Activated naive CD8-positive, alpha-beta T cell treated with anti-CD3 and anti-CD28 coated beads, Interleukin-2, amount 10 ng/mL, durations not matched to agents 7 days and 5 days (primary cell): ENCODE measurements around the gene CREB5. TPM values are rescaled to one million over a fixed set of nuclear protein-coding genes. Genes with fewer than 3 reads are reported as not detected.
"Not testable (repeated sequence)": the region's sequence is repeated elsewhere in the genome, so short reads cannot be mapped to it uniquely, and the experiment has no call there.

Experiments
- ATAC-seq: fragments of 150-1000 bp; cut with Tn5 transposase; one replicate; pipeline ENCODE4 v1.10.0; 2021; ENCODE audit warnings: low read depth, moderate library complexity
- POLR2A ChIA-PET: fragments of 350-600 bp; sonication (Branson Sonifier 250); formaldehyde crosslinking; loops from one replicate; lab custom pipeline; 2021; ENCODE audit warnings: antibody characterized with exemption; lab: Charles Lee
- DNase-seq: peaks from one replicate; pipeline ENCODE4 v3.0.0; 2021
- H3K27ac Mint-ChIP-seq: one replicate; pipeline ENCODE4 v1.8.0; 2022; ENCODE audit warnings: mild to moderate bottlenecking, mixed read lengths
- H3K27me3 Mint-ChIP-seq: one replicate; pipeline ENCODE4 v1.8.0; 2022; ENCODE audit warnings: mild to moderate bottlenecking, moderate library complexity, mixed read lengths
- H3K36me3 Mint-ChIP-seq: one replicate; pipeline ENCODE4 v1.8.0; 2021; ENCODE audit warnings: mild to moderate bottlenecking, mixed read lengths
- H3K4me1 Mint-ChIP-seq: one replicate; pipeline ENCODE4 v1.8.0; 2021; ENCODE audit warnings: mixed read lengths
- H3K4me3 Mint-ChIP-seq: one replicate; pipeline ENCODE4 v1.8.0; 2022; ENCODE audit warnings: mild to moderate bottlenecking, moderate library complexity, mixed read lengths
- H3K9me3 Mint-ChIP-seq: one replicate; pipeline ENCODE4 v1.8.0; 2021; ENCODE audit warnings: mixed read lengths
- total RNA-seq, 2 experiments: library from RNA; stranded (reverse); gene quantifications; one replicate each; pipeline ENCODE4 v1.2.3, GENCODE V29; 2021

Gene CREB5
- total RNA-seq, 2 experiments from 2014 or later: not detected

DNA sequence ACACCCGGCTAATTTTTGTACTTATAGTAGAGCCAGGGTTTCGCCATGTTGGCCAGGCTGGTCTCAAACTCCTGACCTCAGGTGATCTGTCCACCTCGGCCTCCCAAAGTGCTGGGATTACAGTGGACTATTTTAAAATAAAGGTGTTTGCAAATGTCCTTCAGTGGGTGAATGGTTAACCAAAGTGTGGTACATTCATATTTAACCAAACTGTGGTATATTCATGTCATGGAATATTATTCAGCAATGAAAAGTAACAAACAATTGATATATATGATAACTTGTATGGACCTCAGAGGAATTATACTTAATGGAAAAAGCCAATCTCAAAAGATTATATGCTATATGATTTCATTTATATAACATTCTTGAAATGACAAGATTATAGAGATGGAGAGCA is 190.0 kb downstream of the CREB5 start:
- H3K4me3 Mint-ChIP-seq: no peak overlapping the region
- H3K36me3 Mint-ChIP-seq: peaks cover 2% of the 10 kb centered on the region
- POLR2A ChIA-PET: no interaction called here
- peaks cover 3% of the 10 kb centered on the region for H3K9me3 Mint-ChIP-seq
- ATAC-seq (no peak), DNase-seq (no peak)
- H3K27me3 Mint-ChIP-seq: peaks cover 7% of the 10 kb centered on the region
- H3K27ac Mint-ChIP-seq: no peak overlapping the region
- peaks cover 4% of the 10 kb centered on the region for H3K4me1 Mint-ChIP-seq

DNA sequence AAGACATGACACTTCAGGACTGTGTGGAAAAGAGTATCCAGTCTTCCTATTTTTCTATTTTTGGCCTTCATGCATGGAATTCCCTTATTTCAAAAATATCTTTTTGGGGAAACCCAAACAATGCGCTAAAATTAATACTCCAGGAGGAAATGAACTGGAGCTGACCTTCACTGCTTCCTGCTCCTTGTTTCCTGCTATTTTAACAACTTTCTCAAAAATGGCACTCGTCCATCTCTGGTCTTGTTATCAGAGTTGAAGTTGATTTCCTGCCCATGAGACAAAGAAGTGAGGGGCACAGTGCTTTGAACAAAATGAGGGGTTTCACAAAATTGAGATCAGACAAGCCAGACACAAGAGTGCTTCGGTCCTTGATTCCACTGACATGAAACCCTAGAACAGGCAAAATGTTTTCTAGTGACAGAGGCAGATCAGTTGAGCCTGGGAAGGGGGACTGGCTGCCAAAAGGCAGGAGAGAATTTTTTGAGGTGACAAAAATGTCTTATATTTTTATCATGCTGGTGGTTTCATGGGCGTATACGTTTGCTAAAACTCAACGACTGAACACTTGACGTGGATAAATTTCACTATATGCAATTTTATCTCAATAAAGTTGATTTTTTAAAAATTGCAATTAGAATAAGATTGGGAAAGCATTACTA is 193.2 kb downstream of the CREB5 start:
- no peak for ATAC-seq
- POLR2A ChIA-PET: no interaction called here
- H3K9me3 Mint-ChIP-seq: peaks cover 3% of the 10 kb centered on the region

DNA sequence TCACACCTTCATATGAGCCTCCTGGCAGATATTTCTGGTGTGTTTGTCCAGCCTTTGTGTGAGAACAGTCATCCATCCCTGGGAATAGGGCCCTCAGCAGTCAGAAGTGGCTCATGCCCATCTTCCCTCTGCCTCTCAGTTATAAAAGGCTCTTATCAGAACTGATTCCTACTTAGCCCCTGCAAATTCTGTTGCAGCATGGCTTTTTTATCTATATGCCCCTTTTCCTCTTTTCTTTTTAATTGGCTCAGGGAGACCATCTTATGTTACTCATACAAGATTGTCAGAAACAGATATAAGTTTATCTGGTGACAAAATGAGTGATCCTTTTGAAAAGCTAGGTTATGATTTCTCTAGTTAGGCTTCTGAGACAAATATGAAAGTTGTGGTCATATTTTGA is 194.1 kb downstream of the CREB5 start:
- DNase-seq: no peak
- H3K4me1 Mint-ChIP-seq: peaks cover 5% of the 10 kb centered on the region
- H3K4me3 Mint-ChIP-seq: no peak overlapping the region
- POLR2A ChIA-PET: no interaction called here
- no peak overlapping the region for H3K27ac Mint-ChIP-seq
- no peaks in the 10 kb centered on the region for H3K36me3 Mint-ChIP-seq
- peaks cover 3% of the 10 kb centered on the region for H3K9me3 Mint-ChIP-seq
- ATAC-seq: no peak
- H3K27me3 Mint-ChIP-seq: peaks cover 9% of the 10 kb centered on the region

More for the DNA sequence above, 193.2 kb downstream of the CREB5 start:
- Mint-ChIP-seq H3K4me3 (no peak overlapping the region), H3K36me3 (no peaks in the 10 kb centered on the region), H3K27me3 (peaks cover 5% of the 10 kb centered on the region), H3K27ac (no peak overlapping the region), H3K4me1 (peaks cover 4% of the 10 kb centered on the region)
- DNase-seq: no peak

DNA sequence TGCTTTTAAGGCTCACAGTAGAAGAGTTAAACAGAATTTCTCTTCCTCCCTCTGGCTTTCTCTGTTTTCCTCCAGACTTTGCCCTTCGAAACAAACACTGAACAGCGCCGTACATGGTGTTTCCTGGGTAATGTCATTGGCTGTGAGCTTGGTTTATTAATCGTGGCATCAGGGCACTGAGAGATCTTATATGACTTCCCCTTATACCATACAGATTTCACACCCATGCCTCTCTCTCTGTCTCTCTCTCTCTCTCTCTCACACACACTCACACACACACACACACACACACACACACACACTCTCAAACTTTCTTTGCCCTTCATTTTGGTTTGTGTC is 195.5 kb downstream of the CREB5 start:
- no peaks in the 10 kb centered on the region for H3K9me3 Mint-ChIP-seq
- H3K4me3 Mint-ChIP-seq: no peak overlapping the region
- no peak for DNase-seq
- no peaks in the 10 kb centered on the region for H3K36me3 Mint-ChIP-seq
- H3K27ac Mint-ChIP-seq: no peak overlapping the region
- no peak for ATAC-seq
- POLR2A ChIA-PET: no interaction called here
- peaks cover 9% of the 10 kb centered on the region for H3K27me3 Mint-ChIP-seq
- H3K4me1 Mint-ChIP-seq: peaks cover 6% of the 10 kb centered on the region

DNA sequence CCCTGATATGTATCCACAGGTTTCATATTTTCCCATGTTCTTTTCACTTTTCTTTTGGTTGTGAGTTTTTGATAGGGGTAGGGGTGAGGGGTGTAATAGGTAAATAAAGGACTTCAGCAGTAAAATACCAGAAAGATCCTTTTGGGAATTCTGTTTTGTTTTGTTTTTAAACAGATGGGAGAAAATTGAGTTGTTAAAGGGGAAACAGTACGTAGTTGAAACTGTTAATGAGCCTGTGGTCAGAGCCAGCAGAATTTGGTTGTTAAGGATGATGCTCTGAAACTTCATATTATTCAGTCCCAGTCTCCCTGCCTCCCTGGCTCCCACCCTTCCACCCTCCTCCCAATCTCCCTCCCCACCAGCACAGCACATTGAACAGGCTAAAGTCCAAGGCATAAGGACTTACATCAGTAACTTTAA is 195.9 kb downstream of the CREB5 start:
- no peak for DNase-seq
- no peak overlapping the region for H3K27ac Mint-ChIP-seq
- H3K9me3 Mint-ChIP-seq: no peaks in the 10 kb centered on the region
- POLR2A ChIA-PET: no interaction called here
- H3K27me3 Mint-ChIP-seq: peaks cover 9% of the 10 kb centered on the region
- peaks cover 6% of the 10 kb centered on the region for H3K4me1 Mint-ChIP-seq
- H3K36me3 Mint-ChIP-seq: no peaks in the 10 kb centered on the region
- ATAC-seq: no peak
- H3K4me3 Mint-ChIP-seq: no peak overlapping the region

DNA sequence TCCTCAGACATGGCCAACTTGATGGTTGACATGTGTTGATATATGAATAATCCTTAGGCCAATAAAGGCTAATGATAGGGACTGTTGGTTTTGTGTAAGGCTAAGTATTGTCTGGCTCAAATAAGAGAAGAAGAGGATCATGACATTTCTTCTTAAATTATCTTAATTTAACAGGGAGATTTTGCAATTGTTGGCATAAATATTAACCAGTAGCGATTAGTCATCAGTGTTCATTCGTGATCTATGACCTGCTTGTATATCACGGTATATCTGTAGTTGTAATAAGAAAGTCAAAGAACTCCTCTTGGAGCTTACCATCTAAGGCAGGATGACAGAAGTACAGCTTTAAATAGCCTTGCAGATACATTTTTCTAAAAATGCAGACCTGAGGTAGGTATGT is 196.4 kb downstream of the CREB5 start:
- no peaks in the 10 kb centered on the region for H3K9me3 Mint-ChIP-seq
- H3K27ac Mint-ChIP-seq: no peak overlapping the region
- POLR2A ChIA-PET: no interaction called here
- DNase-seq (no peak), ATAC-seq (no peak)
- peaks cover 6% of the 10 kb centered on the region for H3K4me1 Mint-ChIP-seq
- H3K4me3 Mint-ChIP-seq: no peak overlapping the region
- no peaks in the 10 kb centered on the region for H3K36me3 Mint-ChIP-seq
- H3K27me3 Mint-ChIP-seq: peaks cover 9% of the 10 kb centered on the region

DNA sequence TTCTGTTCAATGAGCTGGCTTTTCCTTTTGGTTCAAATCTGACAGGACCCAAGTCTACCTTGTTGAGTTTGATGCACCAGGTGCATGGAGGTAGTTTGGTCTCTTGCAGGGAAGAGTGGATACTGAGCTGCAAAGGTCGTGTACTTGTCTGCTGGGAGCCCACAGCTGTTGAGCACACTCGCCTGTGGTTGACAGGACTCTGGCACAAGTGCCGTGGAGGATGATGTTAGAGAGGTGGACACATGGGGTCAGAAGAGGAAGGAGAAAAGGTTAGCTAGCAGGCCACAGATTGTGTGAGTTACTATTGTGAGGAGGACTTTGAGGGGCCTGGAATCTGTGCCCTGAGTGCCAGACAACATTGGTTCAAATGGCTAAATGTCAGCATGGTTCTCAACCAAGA is 197.3 kb downstream of the CREB5 start:
- DNase-seq (no peak), ATAC-seq (no peak)
- peaks cover 6% of the 10 kb centered on the region for H3K4me1 Mint-ChIP-seq
- H3K27me3 Mint-ChIP-seq: peaks cover 9% of the 10 kb centered on the region
- H3K27ac Mint-ChIP-seq: no peak overlapping the region
- H3K4me3 Mint-ChIP-seq: no peak overlapping the region
- POLR2A ChIA-PET: no interaction called here
- H3K36me3 Mint-ChIP-seq: no peaks in the 10 kb centered on the region
- no peaks in the 10 kb centered on the region for H3K9me3 Mint-ChIP-seq

DNA sequence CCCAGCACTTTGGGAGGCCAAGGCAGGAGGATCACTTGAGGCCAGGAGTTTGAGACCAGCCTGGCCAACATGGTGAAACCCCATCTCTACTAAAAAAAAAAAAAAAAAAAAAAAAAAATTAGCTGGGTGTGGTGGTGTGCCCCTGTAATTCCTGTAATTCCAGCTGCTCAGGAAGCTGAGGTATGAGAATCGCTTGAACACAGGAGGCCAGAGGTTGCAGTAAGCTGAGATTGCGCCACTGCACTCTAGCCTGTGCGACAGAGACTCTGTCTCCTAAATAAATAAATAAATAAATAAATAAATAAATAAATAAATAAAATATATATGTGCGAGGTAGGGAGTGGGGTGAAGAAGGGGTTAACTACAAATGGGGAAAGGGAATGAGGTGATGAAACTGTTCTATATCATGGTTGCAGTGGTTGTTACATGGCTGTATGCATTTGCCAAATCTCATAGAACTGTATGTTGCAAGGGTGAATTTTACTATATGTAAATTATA is 199.1 kb downstream of the CREB5 start:
- H3K4me3 Mint-ChIP-seq, POLR2A ChIA-PET, H3K9me3 Mint-ChIP-seq, DNase-seq, H3K4me1 Mint-ChIP-seq, ATAC-seq, H3K27me3 Mint-ChIP-seq, H3K36me3 Mint-ChIP-seq, H3K27ac Mint-ChIP-seq: not testable (repeated sequence)

DNA sequence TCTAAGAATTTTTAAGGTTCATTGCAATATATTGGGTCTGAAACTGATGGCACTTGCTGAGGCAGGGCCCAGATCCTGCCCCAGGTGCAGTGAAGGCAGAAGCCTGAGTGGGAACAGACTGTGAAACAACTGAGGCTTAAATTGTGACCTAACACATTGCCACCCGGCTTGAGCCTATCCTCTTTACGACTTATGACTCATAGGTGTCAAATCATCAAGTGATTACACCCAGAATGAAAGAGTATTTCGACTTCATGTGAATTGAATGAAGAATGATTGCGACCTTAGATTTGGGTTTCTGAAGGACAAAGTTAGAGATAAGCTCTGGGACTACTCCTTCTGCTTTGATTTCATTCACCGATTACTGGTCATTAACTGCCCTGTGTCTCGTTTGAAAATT is 200.9 kb downstream of the CREB5 start:
- no peak overlapping the region for H3K27ac Mint-ChIP-seq
- no peaks in the 10 kb centered on the region for H3K36me3 Mint-ChIP-seq
- no peak for ATAC-seq
- DNase-seq: no peak
- no peak overlapping the region for H3K4me3 Mint-ChIP-seq
- H3K27me3 Mint-ChIP-seq: peaks cover 5% of the 10 kb centered on the region
- POLR2A ChIA-PET: no interaction called here
- no peaks in the 10 kb centered on the region for H3K9me3 Mint-ChIP-seq
- peaks cover 3% of the 10 kb centered on the region for H3K4me1 Mint-ChIP-seq

DNA sequence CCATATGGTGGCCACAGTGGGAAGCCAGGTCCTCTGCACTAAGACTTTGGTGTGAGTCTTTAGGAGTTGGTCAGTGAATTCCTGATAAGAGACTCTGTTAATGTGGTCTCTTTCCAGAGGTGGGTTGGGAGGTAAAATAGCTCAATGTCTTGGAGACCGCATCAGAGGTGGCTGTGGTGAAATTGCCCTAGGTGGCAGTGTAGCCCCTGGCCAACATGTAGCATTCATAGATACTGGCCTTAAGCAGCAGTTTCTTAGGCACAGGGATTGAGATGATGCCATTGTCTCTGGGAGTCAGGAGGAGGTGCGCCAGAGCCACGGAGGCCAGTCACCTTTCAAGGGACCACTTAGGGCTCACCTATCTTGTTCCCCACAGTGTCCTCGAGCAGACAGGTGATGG is 202.8 kb downstream of the CREB5 start:
- Mint-ChIP-seq H3K4me1 (peaks cover 3% of the 10 kb centered on the region), H3K27ac (no peak overlapping the region), H3K36me3 (no peaks in the 10 kb centered on the region), H3K4me3 (no peak overlapping the region), H3K27me3 (peaks cover 6% of the 10 kb centered on the region), H3K9me3 (no peaks in the 10 kb centered on the region)
- DNase-seq (no peak), ATAC-seq (no peak)
- POLR2A ChIA-PET: no interaction called here

DNA sequence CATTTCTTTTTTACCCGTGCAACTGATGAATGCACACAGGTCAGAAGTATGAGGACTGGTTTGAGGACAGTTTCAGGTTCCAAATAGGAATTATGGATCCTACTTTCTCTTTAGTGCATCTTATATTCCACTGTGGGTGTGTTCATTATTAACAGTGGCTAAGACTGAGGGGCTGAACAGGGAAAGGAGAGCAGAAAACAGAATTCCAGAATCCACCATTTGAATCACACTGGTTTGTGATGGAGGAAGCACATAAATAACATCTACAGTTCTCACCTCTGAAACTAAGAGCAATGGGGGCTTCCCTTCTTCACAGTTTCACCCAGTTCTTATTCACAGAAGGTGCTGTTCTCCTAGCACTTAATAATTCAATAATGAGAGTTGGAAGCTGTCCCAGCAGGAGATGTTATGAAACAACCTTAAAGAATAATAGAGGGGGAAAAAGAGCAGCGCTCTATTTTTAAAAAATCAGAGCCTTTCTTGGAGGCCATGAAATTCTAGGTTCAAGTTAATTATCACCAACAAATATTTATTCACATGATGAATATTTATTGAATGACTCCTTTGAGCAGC is 205.1 kb downstream of the CREB5 start:
- no peak overlapping the region for H3K27ac Mint-ChIP-seq
- no peak overlapping the region for H3K4me3 Mint-ChIP-seq
- POLR2A ChIA-PET: no interaction called here
- no peaks in the 10 kb centered on the region for H3K9me3 Mint-ChIP-seq
- no peaks in the 10 kb centered on the region for H3K4me1 Mint-ChIP-seq
- no peaks in the 10 kb centered on the region for H3K36me3 Mint-ChIP-seq
- DNase-seq (no peak), ATAC-seq (no peak)
- H3K27me3 Mint-ChIP-seq: peaks cover 7% of the 10 kb centered on the region

DNA sequence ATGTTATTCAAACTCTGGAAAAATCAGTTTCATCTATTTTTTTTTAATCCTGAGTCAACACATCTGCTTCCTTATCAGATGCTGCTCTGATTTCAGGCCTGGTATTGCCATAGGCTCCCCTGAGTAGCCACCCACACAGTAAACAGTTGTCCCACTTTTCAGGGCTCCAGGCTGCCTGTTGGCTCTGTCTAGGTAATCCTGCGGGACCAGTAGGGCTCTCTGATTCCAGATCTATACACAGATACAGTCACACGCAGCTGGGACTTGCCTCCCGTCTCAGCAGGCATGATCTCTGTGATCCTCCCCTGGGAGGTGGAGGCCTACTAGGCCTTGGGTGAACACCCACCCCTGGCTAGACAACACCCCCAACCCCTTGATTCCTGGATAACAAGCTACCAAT is 206.1 kb downstream of the CREB5 start:
- Mint-ChIP-seq H3K9me3 (no peaks in the 10 kb centered on the region), H3K27me3 (peaks cover 7% of the 10 kb centered on the region), H3K27ac (no peak overlapping the region), H3K4me3 (no peak overlapping the region), H3K4me1 (no peaks in the 10 kb centered on the region), H3K36me3 (no peaks in the 10 kb centered on the region)
- POLR2A ChIA-PET: no interaction called here
- ATAC-seq (no peak), DNase-seq (no peak)

DNA sequence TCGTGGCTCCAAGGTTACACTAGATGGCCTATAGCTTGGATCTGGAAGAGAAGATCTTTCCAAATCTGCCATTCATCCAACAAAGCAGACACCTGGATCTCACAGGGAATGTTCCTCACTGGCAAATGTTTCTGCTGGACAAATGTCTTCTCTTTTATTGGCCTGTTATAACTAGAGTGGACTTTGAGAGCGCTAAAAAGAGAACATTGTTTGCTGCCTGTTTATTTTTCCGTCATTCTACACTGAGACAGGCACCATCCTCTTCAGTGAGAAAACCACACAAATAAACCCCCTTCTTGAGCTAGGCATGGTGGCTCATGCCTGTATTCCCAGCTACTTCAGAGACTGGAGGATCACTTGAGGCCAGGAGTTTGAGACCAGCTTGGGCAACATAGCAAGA is 206.9 kb downstream of the CREB5 start:
- no peaks in the 10 kb centered on the region for H3K9me3 Mint-ChIP-seq
- DNase-seq (no peak), ATAC-seq (no peak)
- no peak overlapping the region for H3K4me3 Mint-ChIP-seq
- H3K4me1 Mint-ChIP-seq: peaks cover 3% of the 10 kb centered on the region
- peaks cover 7% of the 10 kb centered on the region for H3K27me3 Mint-ChIP-seq
- no peaks in the 10 kb centered on the region for H3K36me3 Mint-ChIP-seq
- H3K27ac Mint-ChIP-seq: no peak overlapping the region
- POLR2A ChIA-PET: no interaction called here

DNA sequence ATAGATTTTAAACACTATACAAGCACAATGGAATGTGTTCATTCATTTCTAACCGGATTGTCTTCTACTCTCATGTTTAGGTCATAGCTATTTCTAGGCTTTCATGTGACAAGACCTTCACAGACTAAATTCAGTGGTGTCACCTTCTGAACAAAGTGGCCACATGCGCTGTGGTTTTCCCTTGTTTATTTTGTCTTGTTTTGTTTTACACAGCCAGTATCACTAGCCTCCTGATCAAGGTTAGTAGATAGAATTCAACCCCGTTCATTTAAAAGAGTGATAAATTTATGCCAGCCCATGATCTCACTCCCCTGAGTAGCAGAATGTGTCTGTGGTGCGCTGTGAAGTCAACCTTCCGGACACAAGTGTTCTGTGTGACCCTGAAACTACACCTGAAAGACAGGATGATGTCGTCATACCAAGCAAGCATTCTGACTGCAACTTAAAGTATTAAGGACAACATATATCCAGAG is 209.1 kb downstream of the CREB5 start:
- Mint-ChIP-seq H3K4me3 (no peak overlapping the region), H3K9me3 (no peaks in the 10 kb centered on the region), H3K36me3 (no peaks in the 10 kb centered on the region), H3K4me1 (peaks cover 4% of the 10 kb centered on the region), H3K27me3 (peaks cover 7% of the 10 kb centered on the region), H3K27ac (no peak overlapping the region)
- DNase-seq: no peak
- POLR2A ChIA-PET: no interaction called here
- ATAC-seq: no peak
